Prostate gland (tissue), 1 donor: ENCODE results near the gene BPIFB1.

Experiments used
- POLR2A ChIP-seq: fragments of 450-650 bp; IDR thresholded peaks from one replicate; pipeline ENCODE4 v1.6.1; 2016; ENCODE audit warnings: antibody characterized with exemption, mild to moderate bottlenecking
- POLR2AphosphoS5 ChIP-seq: sonication (generic); formaldehyde crosslinking; IDR thresholded peaks from one replicate; pipeline ENCODE4 v1.6.1; 2017; ENCODE audit warnings: antibody characterized with exemption

DNA sequence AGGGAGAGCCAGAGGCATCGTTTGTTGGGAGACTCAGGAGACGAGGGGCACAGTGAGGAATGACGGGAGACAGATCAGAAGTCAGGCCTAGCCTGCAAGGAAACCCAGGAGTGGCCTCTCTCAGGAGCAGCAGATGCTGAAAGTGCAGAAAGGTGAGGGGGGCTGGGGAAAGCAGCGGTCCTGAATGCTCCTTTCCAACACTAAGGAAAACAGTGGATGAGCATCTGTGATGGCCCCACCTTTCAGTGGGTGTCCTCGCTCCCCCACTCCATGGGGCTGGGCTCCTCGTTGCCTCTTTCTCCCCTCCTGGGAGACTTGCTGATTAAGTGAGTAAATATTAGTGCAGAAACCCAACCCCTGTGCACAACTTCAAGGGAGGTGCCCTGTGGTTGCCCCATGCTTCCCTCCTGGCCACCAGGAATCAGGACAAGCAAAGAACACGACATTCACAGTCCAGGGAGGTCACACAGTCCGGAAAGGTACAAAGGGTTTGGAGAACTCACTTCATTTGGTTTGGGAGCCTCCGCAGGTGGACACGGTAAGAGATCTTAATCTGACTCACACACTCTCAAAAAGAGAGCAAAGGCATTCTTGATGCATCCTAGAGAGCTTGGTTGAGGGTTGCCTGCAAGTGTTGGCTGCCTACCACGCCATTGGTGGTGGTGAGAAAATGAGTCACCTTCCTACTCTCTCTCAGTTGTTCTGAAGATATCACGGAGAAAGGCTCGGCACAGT, 9.7 kb upstream of the BPIFB1 start:
- TF ChIP-seq POLR2A, result no peak
- TF ChIP-seq POLR2AphosphoS5, result no peak
